PC-3 (cell line): ENCODE data around the gene MYO16. TPM values are rescaled to one million over a fixed set of nuclear protein-coding genes. Genes with fewer than 3 reads are reported as not detected.

Source experiments
- ATAC-seq: fragments of 200-7000 bp; cut with Tn5 transposase; 2 replicates; pipeline ENCODE4 v1.9.1; 2020; ENCODE audit warnings: mild to moderate bottlenecking, moderate library complexity
- BruUV-seq: library from RNA; stranded (reverse); fragments of 400-500 nt; replicated peaks from 2 replicates; lab custom pipeline; 2021; lab: Mats Ljungman, UMichigan
- CTCF ChIA-PET: fragments of 300-600 bp; sonication (Branson Sonifier 250); formaldehyde crosslinking; loops from one replicate; lab custom pipeline; 2022; ENCODE audit warnings: antibody characterized with exemption; lab: Charles Lee
- POLR2A ChIA-PET: fragments of 300-600 bp; sonication (Branson Sonifier 250); formaldehyde crosslinking; loops from one replicate; lab custom pipeline; 2022; ENCODE audit warnings: antibody characterized with exemption; ENCODE audit not compliant: unreplicated experiment; lab: Charles Lee
- DNase-seq: peaks from one replicate; pipeline ENCODE4 v3.0.0-alpha.2; 2015
- H2AFZ ChIP-seq: fragments of 300-600 bp; sonication (generic); 2 replicates; pipeline ENCODE4 v1.6.0; 2016; ENCODE audit warnings: antibody characterized with exemption, low read length
- H3F3A ChIP-seq: fragments of 300-600 bp; sonication (generic); one replicate; pipeline ENCODE4 v1.6.0; 2017; ENCODE audit warnings: antibody characterized with exemption, low read length, control low read depth, mild to moderate bottlenecking; ENCODE audit not compliant: unreplicated experiment
- H3K27ac ChIP-seq: fragments of 300-600 bp; sonication (generic); 2 replicates; pipeline ENCODE4 v1.5.1; 2016; ENCODE audit warnings: mild to moderate bottlenecking, low read length
- H3K27me3 ChIP-seq: fragments of 300-600 bp; sonication (generic); 2 replicates; pipeline ENCODE4 v1.6.1; 2016; ENCODE audit warnings: low read length, mixed read lengths
- H3K36me3 ChIP-seq: fragments of 300-600 bp; sonication (generic); 2 replicates; pipeline ENCODE4 v1.6.1; 2016; ENCODE audit warnings: low read depth, mixed run types, low read length, mixed read lengths
- H3K4me1 ChIP-seq: fragments of 300-600 bp; sonication (generic); 2 replicates; pipeline ENCODE4 v1.5.1; 2016; ENCODE audit warnings: low read length; ENCODE audit not compliant: insufficient read depth
- H3K4me2 ChIP-seq: fragments of 300-600 bp; sonication (generic); 2 replicates; pipeline ENCODE4 v1.6.0; 2016; ENCODE audit warnings: low read length
- H3K4me3 ChIP-seq: fragments of 300-600 bp; sonication (generic); 2 replicates; pipeline ENCODE4 v1.5.1; 2016; ENCODE audit warnings: mild to moderate bottlenecking, low read length, mixed read lengths
- H3K79me2 ChIP-seq: fragments of 300-600 bp; sonication (generic); 2 replicates; pipeline ENCODE4 v1.6.1; 2017; ENCODE audit warnings: low read length, mixed read lengths
- H3K9ac ChIP-seq: fragments of 300-600 bp; sonication (generic); 2 replicates; pipeline ENCODE4 v1.6.0; 2016; ENCODE audit warnings: mild to moderate bottlenecking, low read length
- H3K9me2 ChIP-seq: fragments of 300-600 bp; sonication (generic); replicated peaks from 2 replicates; pipeline ENCODE4 v1.6.1; 2016; ENCODE audit warnings: mixed run types, low read length, mixed read lengths
- H3K9me3 ChIP-seq: fragments of 300-600 bp; sonication (generic); 2 replicates; pipeline ENCODE4 v1.6.1; 2016; ENCODE audit warnings: low read length, mixed read lengths
- H4K20me1 ChIP-seq: fragments of 300-600 bp; sonication (generic); 2 replicates; pipeline ENCODE4 v1.6.1; 2016; ENCODE audit warnings: low read length, mixed read lengths
- EZH2 ChIP-seq: fragments of 300-600 bp; sonication (generic); IDR thresholded peaks from one replicate; pipeline ENCODE4 v1.6.1; 2017; ENCODE audit warnings: antibody characterized with exemption, mild to moderate bottlenecking, low read length; ENCODE audit not compliant: unreplicated experiment
- EZH2phosphoT487 ChIP-seq: fragments of 300-600 bp; sonication (generic); IDR thresholded peaks from 2 replicates; pipeline ENCODE4 v1.6.1; 2018; ENCODE audit warnings: mild to moderate bottlenecking, antibody characterized with exemption, low read length, borderline replicate concordance
- intact Hi-C: fragments of 100-400 bp; cut with micrococcal nuclease; formaldehyde crosslinking; loops from 2 replicates; pipeline ENCODE4 v1.9.0; 2023
- total RNA-seq: library from RNA; depleted of rRNA; stranded (reverse); fragments of >200 nt; gene quantifications from 2 replicates; pipeline ENCODE4 v1.2.3, GENCODE V29; 2014
- TF ChIP-seq, protein P1 (sequence below): fragments of 300-600 bp; sonication (generic); conservative IDR thresholded peaks from 2 replicates; pipeline ENCODE4 v1.5.1; 2017; ENCODE audit warnings: antibody characterized with exemption, low read depth, mild to moderate bottlenecking, low read length

The MYO16 gene
- total RNA-seq, 1 experiment from 2014 or later = not detected

DNA sequence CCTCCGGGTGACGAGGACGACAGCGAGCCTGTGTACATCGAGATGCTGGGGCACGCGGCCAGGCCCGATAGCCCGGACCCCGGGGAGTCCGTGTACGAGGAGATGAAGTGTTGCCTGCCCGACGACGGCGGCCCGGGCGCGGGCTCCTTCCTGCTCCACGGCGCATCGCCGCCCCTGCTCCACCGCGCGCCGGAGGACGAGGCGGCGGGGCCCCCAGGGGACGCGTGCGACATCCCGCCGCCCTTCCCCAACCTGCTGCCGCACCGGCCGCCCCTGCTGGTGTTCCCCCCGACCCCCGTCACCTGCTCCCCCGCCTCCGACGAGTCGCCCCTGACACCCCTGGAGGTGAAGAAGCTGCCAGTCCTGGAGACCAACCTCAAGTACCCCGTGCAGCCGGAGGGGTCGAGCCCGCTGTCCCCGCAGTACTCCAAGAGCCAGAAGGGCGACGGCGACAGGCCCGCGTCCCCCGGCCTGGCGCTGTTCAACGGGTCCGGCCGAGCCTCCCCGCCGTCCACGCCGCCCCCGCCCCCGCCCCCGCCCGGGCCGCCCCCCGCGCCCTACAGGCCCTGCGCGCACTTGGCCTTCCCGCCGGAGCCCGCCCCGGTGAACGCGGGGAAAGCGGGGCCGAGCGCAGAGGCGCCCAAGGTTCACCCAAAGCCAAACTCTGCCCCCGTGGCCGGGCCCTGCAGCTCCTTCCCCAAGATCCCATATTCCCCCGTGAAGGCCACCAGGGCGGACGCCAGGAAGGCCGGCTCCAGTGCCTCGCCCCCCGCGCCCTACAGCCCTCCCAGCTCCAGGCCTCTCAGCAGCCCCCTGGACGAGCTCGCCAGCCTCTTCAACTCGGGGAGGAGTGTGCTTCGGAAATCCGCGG lies 511.3 kb downstream of the MYO16 start:
- Histone ChIP-seq H2AFZ (no peak overlapping the region), H4K20me1 (no peaks in the 10 kb centered on the region), H3K4me3 (no peak overlapping the region), H3K79me2 (no peaks in the 10 kb centered on the region), H3K9me2 (no peaks in the 10 kb centered on the region), H3K36me3 (no peaks in the 10 kb centered on the region), H3K4me2 (no peak overlapping the region), H3K27ac (no peak overlapping the region), H3K9ac (no peak overlapping the region), H3K4me1 (peaks cover 12% of the 10 kb centered on the region), H3F3A (no peaks in the 10 kb centered on the region), H3K27me3 (no peaks in the 10 kb centered on the region), H3K9me3 (no peaks in the 10 kb centered on the region)
- TF ChIP-seq EZH2 (no peak), EZH2phosphoT487 (no peak)
- TF ChIP-seq, protein P1, sequence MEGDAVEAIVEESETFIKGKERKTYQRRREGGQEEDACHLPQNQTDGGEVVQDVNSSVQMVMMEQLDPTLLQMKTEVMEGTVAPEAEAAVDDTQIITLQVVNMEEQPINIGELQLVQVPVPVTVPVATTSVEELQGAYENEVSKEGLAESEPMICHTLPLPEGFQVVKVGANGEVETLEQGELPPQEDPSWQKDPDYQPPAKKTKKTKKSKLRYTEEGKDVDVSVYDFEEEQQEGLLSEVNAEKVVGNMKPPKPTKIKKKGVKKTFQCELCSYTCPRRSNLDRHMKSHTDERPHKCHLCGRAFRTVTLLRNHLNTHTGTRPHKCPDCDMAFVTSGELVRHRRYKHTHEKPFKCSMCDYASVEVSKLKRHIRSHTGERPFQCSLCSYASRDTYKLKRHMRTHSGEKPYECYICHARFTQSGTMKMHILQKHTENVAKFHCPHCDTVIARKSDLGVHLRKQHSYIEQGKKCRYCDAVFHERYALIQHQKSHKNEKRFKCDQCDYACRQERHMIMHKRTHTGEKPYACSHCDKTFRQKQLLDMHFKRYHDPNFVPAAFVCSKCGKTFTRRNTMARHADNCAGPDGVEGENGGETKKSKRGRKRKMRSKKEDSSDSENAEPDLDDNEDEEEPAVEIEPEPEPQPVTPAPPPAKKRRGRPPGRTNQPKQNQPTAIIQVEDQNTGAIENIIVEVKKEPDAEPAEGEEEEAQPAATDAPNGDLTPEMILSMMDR = no peak
- ATAC-seq (no peak), DNase-seq (no peak)
- ChIA-PET CTCF (no interaction called here), POLR2A (no interaction called here)
- no TSS peak for BruUV-seq
- intact Hi-C loops = no loop called here

DNA sequence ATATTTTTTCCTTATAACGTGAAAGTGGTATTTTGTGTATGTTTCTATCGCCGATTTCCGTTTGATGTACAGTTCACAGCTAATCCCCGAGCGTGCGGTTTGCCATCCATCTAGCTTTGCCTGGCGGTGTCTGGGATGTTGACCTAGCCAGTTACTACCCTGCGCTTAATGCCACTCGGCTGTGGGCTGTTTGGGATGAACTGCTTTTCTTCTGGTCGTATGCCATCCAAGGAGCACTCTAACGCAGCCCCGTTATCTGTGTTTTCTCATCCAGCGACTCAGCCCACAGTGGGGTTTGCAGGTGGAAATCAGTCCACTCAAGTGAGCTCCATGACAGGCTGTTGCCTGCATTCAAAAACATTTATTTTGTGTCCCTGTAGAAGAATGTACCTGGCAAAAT lies 512.3 kb downstream of the MYO16 start:
- H3K36me3 ChIP-seq = no peaks in the 10 kb centered on the region
- H3K27ac ChIP-seq = no peak overlapping the region
- H3K9ac ChIP-seq = no peak overlapping the region
- no peaks in the 10 kb centered on the region for H3K9me2 ChIP-seq
- intact Hi-C loops = no loop called here
- no peak overlapping the region for H3K4me2 ChIP-seq
- H3K9me3 ChIP-seq = no peaks in the 10 kb centered on the region
- H3K27me3 ChIP-seq = no peaks in the 10 kb centered on the region
- ChIA-PET POLR2A (no interaction called here), CTCF (no interaction called here)
- no peak overlapping the region for H2AFZ ChIP-seq
- DNase-seq = no peak
- H3K4me1 ChIP-seq = peaks cover 20% of the 10 kb centered on the region
- no peaks in the 10 kb centered on the region for H3F3A ChIP-seq
- no peaks in the 10 kb centered on the region for H4K20me1 ChIP-seq
- H3K4me3 ChIP-seq = no peak overlapping the region
- BruUV-seq = no TSS peak
- no peak for ATAC-seq
- H3K79me2 ChIP-seq = peaks cover 5% of the 10 kb centered on the region; the same call in 1 of the 2 replicates
- TF ChIP-seq EZH2phosphoT487 (no peak), EZH2 (no peak)
- TF ChIP-seq, protein P1 = no peak
